Measurements from ENCODE around the gene TUG1. TPM values are rescaled to one million over a fixed set of nuclear protein-coding genes. Genes with fewer than 3 reads are reported as not detected.

The TUG1 gene
- total and polyA plus RNA-seq, 2 of the 4 experiments (the other 2 are of a cell fraction) = 60.6 to 68.8 TPM

GRCh38 chr22:30979932-30980331, 10.9 kb downstream of the TUG1 start:
- CTCF ChIA-PET = no interaction called here
- in situ Hi-C loops (cut with MboI; ENCODE audit: low sequenced_read_pairs) = loop anchor here (5.0 kb wide), 1 partner anchor 52 kb away; no protein-coding TSS in a partner anchor

More at GRCh38 chr22:30979932-30980331, 10.9 kb downstream of the TUG1 start:
- Histone ChIP-seq H3K79me1 (ENCODE audit: low read depth in 1 of 2, low read length in 2 of 2) (peaks cover 43 to 69% of the 10 kb centered on the region in 2 experiments), H3K56ac (ENCODE audit: extremely low read depth, insufficient read depth, low read length) (no peak overlapping the region), H2AK5ac (ENCODE audit: low read depth, low read length) (no peak overlapping the region), H3K4ac (ENCODE audit: low read depth, low read length) (no peak overlapping the region), H3K27me3 (ENCODE audit: control insufficient read depth, insufficient read depth, low read length) (no peaks in the 10 kb centered on the region), H3K9me1 (ENCODE audit: insufficient read depth, low read length) (no peaks in the 10 kb centered on the region), H2BK5ac (ENCODE audit: low read depth, low read length, poor library complexity, severe bottlenecking) (no peak overlapping the region), H2AK9ac (replicated peaks; ENCODE audit: low read depth, low read length, poor library complexity) (no peak overlapping the region), H3K4me3 (ENCODE audit: insufficient read depth, low read depth, low read length) (no peak overlapping the region), H2BK15ac (ENCODE audit: low read depth, low read length) (no peak overlapping the region), H4K8ac (ENCODE audit: low read depth in 2 of 2, low read length in 2 of 2) (no peak overlapping the region), H4K5ac (ENCODE audit: low read depth, low read length) (no peak overlapping the region), H2BK20ac (ENCODE audit: low read depth, low read length) (no peak overlapping the region), H3K4me1 (ENCODE audit: control insufficient read depth, insufficient read depth, low read length) (no peaks in the 10 kb centered on the region), H4K20me1 (ENCODE audit: insufficient read depth, low read length) (peaks cover 37% of the 10 kb centered on the region; the same call in 1 of the 2 replicates), H3K23ac (ENCODE audit: low read depth, low read length) (no peak overlapping the region), H3K4me2 (ENCODE audit: low read depth, low read length) (no peak overlapping the region), H3K9ac (ENCODE audit: low read depth, low read length) (no peak overlapping the region), H3K14ac (replicated peaks; ENCODE audit: low read depth, low read length) (no peak overlapping the region), H4K91ac (ENCODE audit: insufficient read depth, low read depth, low read length) (no peak overlapping the region), H3K9me3 (ENCODE audit: control insufficient read depth, insufficient read depth, low read length) (peaks cover 12% of the 10 kb centered on the region), H3K36me3 (ENCODE audit: control insufficient read depth, insufficient read depth, low read length) (peaks cover 7% of the 10 kb centered on the region), H3K27ac (ENCODE audit: insufficient read depth, low read length) (no peak overlapping the region), H3K18ac (ENCODE audit: low read depth, low read length) (no peak overlapping the region), H2BK120ac (ENCODE audit: low read depth, low read length) (no peak overlapping the region), H2AFZ (replicated peaks; ENCODE audit: low read length, poor library complexity) (no peak overlapping the region)
- WGBS, 2 experiments (ENCODE audit: extremely low coverage in 2 of 2, insufficient read length in 1 of 2) = 100% methylated on average over 2 of the region's 3 CpGs; no CpG with 5 or more reads in 1 of the 2 experiments
- POLR2A ChIA-PET (ENCODE audit: unreplicated experiment) = no interaction called here
- no peak for TF ChIP-seq POLR2A (IDR thresholded peaks at IDR 0.05; ENCODE audit: low read depth, low read length)
- TF ChIP-seq MXI1 (IDR thresholded peaks at IDR 0.05; ENCODE audit: borderline replicate concordance, low read depth, low read length) = no peak
- TF ChIP-seq CHD1 (IDR thresholded peaks at IDR 0.05; ENCODE audit: low read depth, low read length) = no peak
- TF ChIP-seq MAFK (IDR thresholded peaks at IDR 0.05; ENCODE audit: low read depth, low read length) = no peak
- TF ChIP-seq USF2 (IDR thresholded peaks at IDR 0.05; ENCODE audit: low read depth, low read length) = no peak
- no peak for TF ChIP-seq BHLHE40 (IDR thresholded peaks at IDR 0.05; ENCODE audit: low read depth, low read length)
- no peak for TF ChIP-seq CEBPB (IDR thresholded peaks at IDR 0.05; ENCODE audit: low read depth, low read length)
- no peak for TF ChIP-seq ELK1 (IDR thresholded peaks at IDR 0.05; ENCODE audit: borderline replicate concordance, low read depth, low read length)
- TF ChIP-seq NFE2L2 (IDR thresholded peaks at IDR 0.05; ENCODE audit: low read depth, low read length) = no peak
- no peak for TF ChIP-seq CTCF (conservative IDR thresholded peaks at IDR 0.05; ENCODE audit: low read depth, low read length)
- TF ChIP-seq MAZ (IDR thresholded peaks at IDR 0.05; ENCODE audit: borderline replicate concordance, low read depth, low read length) = no peak
- no peak for TF ChIP-seq RCOR1 (IDR thresholded peaks at IDR 0.05; ENCODE audit: insufficient replicate concordance, low read length)
- no peak for TF ChIP-seq SMC3 (IDR thresholded peaks at IDR 0.05; ENCODE audit: low read depth, low read length)
- intact Hi-C loops (cut with micrococcal nuclease) (no loop called here), dilution Hi-C loops (cut with HindIII; ENCODE audit: low sequenced_read_pairs, unreplicated experiment) (no loop called here)
- BruUV-seq (replicated peaks) = no TSS peak
- ATAC-seq (ENCODE audit: low read depth) (no peak), DNase-seq (no peak)

Data from IMR-90 (cell line).